Skin epidermis (tissue), 12 donors: Measurements from ENCODE around the gene ARHGEF7.

Source experiments
- H3K27ac ChIP-seq, 21 experiments: fragments of 200-600 bp; sonication (generic) in 11 of 21; one replicate each; pipeline ENCODE4 v1.5.0; 2020; ENCODE audit warnings: mild to moderate bottlenecking in 3 of 21, inconsistent platforms in 2 of 21, moderate library complexity in 2 of 21
- H3K4me3 ChIP-seq, 7 experiments: fragments of 200-600 bp; sonication (generic) in 2 of 7; one replicate each; pipeline ENCODE4 v1.5.0; 2020; ENCODE audit warnings: inconsistent platforms in 2 of 7, mild to moderate bottlenecking in 2 of 7, moderate library complexity in 1 of 7

ARHGEF7 gene

DNA sequence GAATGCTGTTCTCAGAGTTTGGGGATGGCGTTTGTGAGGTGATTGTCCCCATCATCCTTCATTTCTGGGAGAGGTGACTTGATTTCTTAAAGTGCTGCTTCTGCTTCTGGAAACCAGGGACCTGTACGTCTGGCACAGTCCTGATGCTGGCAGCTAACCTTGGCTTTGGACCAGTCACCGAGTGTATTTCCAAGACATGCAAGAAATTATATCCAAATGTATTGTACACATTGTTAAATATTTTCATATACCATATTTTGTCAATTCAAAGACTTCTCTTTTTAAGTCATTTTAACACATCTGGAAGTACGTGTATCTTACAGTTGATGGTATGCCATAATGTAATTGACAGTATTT lies 97.4 kb downstream of the ARHGEF7 start:
- no peak overlapping the region for H3K27ac ChIP-seq

GRCh38 chr13:111213964-111214726 lies 99.0 kb downstream of the ARHGEF7 start:
- H3K27ac ChIP-seq, result no peak overlapping the region
- no peak overlapping the region for H3K4me3 ChIP-seq

More for the DNA sequence above, 97.4 kb downstream of the ARHGEF7 start:
- H3K4me3 ChIP-seq, result no peak overlapping the region

DNA sequence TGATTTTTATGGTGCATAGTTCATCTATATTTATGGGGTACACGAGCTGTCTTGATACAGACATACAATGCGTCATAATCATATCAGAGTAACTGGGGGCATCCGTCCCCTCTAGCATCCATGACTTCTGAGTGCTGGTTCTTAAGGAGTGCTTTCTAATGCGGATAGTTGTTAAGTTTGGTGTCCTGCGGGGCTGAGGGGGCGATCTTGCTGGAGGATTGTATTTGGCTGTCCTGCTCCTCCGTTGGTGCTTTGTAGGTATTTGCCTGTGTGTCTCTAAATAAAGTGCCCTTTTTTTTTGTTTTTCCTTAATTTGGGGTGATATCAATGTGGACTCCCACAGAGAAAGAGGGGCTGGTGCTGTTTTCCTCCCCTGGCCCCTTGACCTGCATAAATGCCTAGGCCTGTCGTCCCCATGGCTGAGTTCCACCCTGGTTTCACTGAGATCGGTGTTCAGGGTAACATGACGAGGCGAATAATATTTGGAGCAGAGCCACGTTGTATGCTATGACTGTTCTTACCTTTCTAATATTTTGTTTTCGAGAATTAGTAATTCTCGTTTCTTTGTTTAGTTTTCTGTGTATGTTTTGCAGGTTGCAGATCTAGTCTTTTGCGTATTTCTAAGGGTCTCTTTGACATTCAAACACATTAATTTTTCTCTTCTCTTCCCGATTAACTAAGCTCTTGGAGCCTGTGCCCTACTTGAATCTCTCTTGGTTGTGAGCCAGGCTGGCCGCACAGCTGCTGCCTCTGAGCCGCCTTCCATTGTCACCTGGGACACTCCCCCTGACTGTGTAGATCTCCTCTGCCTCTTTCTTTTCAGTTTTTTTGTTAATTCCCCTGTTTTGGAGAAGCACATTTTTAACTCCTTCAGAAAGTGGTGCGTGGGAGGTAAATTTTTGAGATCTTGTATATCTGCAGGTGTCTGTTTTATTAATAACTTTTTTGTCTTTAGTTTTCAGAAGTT lies 100.3 kb downstream of the ARHGEF7 start:
- Histone ChIP-seq H3K4me3 (no peak overlapping the region), H3K27ac (no peak overlapping the region)

DNA sequence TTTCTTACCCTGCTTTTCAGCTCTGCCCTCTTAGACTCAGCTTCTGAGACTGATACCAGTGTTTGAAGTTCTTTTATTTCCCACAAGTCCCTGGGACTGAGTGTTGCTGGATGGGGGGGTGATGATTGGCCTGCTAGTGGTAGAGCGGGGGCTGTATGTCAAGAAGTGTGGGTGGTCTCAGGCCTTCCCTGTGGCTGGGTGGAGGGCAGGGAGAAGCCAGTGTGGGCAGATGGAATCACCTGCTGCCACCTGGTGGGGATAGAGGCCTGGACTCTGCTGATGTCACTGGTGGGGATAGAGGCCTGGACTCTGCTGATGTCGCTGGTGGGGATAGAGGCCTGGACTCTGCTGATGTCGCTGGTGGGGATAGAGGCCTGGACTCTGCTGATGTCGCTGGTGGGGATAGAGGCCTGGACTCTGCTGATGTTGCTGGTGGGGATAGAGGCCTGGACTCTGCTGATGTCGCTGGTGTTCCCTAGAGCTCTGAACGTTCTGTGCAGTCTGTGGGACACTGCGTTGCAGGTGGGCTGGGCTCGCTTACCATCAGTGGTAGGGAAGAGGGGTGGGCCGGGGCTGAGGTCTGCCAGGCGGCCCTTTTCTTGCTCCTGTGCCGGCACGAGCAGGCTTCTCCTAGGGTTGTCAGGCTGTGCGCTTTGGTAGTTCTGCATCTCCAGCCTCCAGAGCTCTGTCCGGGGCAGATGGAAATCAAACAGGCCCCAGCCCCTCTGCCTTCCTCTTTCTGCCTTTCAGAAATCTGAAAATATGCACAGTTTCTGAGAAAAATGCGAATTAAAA lies 101.3 kb downstream of the ARHGEF7 start:
- H3K27ac ChIP-seq, result peak overlapping the region in 1 of 21 experiments; percentile 48

DNA sequence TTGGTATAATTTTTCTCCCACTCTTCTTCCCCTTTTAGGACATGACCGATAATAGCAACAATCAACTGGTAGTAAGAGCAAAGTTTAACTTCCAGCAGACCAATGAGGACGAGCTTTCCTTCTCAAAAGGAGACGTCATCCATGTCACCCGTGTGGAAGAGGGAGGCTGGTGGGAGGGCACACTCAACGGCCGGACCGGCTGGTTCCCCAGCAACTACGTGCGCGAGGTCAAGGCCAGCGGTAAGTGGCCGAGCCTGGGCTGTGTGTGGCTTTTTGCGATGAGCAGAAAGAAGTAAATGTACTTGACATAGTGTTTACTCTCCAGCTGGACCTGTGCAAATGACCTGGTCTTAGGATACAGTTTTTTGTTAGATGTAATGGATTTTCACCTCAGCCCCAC lies 102.5 kb downstream of the ARHGEF7 start:
- Histone ChIP-seq H3K4me3 (no peak overlapping the region), H3K27ac (peak overlapping the region in 2 of 21 experiments; percentile 23 to 45)

More for the DNA sequence above, 101.3 kb downstream of the ARHGEF7 start:
- no peak overlapping the region for H3K4me3 ChIP-seq

DNA sequence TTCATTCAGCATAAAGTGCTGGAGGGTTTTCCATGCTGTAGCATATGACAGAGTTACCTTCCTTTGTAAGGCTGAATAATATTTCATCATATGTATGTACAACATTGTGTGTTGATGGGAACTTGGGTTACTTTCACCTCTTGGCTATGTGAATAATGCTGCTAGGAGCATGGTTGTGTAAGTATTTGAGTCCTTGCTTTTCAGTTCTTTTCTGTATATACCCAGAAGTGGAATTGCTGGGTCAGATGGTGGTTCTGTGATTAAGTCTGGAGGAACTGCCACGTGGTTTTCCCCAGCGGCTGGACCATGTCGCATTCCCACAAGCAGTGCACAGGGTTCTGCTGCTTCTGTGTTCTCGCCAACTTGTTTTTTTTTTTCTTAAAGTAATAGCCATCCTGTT lies 104.2 kb downstream of the ARHGEF7 start:
- H3K4me3 ChIP-seq, result no peak overlapping the region
- peak overlapping the region in 5 of 21 experiments; percentile 1 to 74 (median 32) for H3K27ac ChIP-seq

DNA sequence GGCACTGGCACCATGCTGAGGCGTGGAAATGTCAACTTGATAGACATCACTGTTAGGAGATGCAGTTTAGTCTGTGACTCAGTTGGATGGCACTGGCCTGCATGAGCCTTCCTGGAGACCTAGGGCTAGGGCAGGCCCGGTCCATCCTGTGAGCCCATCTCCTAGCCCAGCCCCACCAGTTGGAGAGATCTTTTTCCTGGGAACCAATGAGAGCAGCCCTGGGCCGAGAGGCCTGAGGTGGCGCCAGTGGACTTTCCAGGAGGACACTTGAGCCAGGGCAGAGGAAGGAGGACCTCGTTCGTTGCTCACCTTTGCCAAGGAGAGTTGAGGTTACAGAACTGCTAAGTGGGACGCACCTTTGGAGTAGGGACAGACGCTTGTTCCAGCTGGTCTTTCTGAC lies 104.8 kb downstream of the ARHGEF7 start:
- peak overlapping the region in 4 of 21 experiments; percentile 1 to 56 (median 40) for H3K27ac ChIP-seq
- no peak overlapping the region for H3K4me3 ChIP-seq

GRCh38 chr13:111225166-111225565 lies 110.1 kb downstream of the ARHGEF7 start:
- no peak overlapping the region for H3K27ac ChIP-seq
- no peak overlapping the region for H3K4me3 ChIP-seq

DNA sequence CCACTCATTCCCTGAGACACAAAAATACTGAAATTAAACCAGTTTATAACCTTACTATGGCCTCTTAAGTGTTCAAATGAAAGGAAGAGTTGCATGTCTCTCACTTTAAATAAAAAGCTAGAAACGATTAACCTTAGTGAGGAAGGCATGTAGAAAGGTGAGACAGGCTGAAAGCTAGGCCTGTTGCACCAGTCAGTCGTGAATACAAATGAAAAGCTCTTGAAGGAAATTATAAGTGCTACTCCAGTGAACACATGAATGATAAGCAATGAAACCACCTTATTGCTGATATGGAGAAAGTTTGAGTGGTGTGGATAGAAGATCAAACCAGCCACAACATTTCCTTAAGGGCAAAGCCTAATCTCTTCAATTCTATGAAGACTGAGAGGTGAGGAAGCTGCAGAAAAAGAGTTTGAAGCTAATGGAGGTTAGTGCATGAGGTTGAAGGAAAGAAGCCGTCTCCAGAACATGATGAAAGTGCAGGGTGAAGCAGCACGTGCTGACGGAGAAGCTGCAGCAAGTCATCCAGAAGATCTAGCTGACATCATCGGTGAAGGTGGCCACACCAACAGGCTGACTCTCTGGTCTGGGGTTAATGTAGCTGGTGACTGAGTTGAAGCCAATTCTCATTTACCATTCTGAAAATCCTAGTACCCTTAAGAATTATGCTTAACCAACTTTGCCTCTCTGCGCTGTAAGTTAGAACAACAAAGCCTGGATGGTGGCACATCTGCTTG lies 110.9 kb downstream of the ARHGEF7 start:
- Histone ChIP-seq H3K4me3 (no peak overlapping the region), H3K27ac (no peak overlapping the region)

DNA sequence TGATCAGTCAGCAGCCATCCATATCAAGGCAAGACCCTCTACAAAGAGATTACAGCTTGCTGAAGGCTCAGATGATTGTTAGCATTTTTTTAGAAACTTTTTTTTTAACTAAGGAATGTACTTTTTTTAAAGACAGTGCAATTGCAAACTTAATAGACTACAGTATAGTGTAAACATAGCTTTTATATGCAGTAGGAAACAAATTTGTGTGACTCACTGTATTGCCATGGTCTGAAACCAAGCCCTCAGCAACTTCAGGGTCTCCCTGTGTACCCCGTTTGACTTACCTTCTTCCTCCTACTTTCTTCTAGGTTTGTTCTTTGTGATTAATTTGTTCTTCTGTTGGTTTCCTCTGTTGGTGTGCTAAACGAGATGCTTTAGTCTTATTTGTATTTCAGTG lies 112.3 kb downstream of the ARHGEF7 start:
- Histone ChIP-seq H3K27ac (no peak overlapping the region), H3K4me3 (no peak overlapping the region)

DNA sequence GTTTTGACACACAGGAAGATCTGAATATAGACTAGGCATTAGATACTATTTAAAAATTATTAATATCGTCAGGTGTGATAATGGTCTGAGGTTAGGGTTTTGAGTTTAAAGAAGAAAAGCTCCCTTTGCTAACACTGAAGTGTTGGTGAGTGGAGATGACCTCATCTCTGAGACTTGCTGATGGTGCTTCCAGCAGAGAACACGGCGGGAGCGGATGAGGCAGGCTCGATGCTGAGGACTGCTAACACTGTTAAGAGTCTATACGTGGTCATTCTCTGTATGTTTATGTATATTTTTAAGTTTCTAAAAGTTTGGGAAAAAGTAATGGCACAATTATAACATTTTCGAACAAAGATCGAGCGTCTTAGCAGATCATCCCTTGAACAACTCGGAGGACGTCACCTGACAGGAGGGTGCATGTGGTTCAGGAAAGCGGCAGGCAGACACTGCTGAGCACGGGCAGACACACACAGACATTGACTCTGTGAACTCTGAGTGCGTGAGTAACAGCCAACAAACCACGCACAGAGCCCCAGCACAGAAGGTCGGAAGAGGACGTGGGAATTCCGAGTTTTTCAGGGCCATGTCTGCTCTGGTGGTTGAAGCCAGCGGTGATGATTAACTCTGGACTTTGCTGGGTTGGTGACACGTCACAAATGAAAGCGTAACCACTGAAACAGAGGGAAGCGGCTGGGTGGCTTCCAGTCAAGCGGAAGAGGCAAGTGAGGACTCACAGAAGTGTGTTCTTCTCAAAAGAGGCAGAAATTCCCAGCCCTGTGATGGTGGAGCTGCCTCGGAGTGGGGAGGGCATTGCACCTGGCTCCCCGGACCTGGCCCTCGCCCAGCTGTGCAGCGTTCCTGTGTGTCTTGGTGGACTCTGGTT lies 113.4 kb downstream of the ARHGEF7 start:
- Histone ChIP-seq H3K27ac (peak overlapping the region in 2 of 21 experiments; percentile 11 to 14), H3K4me3 (no peak overlapping the region)

- H3K4me3 ChIP-seq, result no peak overlapping the region
- no peak overlapping the region for H3K27ac ChIP-seq
These were observed 115.3 kb downstream of the ARHGEF7 start for GRCh38 chr13:111230385-111230930.

- Histone ChIP-seq H3K4me3 (no peak overlapping the region), H3K27ac (no peak overlapping the region)
These were observed 117.1 kb downstream of the ARHGEF7 start for GRCh38 chr13:111232191-111232590.

DNA sequence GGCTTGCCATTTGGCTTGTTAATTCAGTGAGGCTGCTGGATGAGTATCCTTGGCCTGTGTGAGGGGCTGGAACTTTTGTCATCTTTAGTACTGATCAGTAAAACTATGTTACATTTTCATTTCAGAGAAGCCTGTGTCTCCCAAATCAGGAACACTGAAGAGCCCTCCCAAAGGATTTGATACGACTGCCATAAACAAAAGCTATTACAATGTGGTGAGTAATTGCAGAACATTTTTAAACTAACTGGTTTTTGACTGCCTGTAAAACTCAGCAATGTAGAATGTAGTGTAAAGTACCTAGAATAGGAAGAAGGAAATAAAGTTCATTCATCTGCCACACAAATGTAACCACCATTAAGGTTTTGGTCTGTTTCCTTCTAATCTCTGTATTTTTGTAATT lies 118.0 kb downstream of the ARHGEF7 start:
- Histone ChIP-seq H3K4me3 (no peak overlapping the region), H3K27ac (peak overlapping the region in 1 of 21 experiments; percentile 14)

DNA sequence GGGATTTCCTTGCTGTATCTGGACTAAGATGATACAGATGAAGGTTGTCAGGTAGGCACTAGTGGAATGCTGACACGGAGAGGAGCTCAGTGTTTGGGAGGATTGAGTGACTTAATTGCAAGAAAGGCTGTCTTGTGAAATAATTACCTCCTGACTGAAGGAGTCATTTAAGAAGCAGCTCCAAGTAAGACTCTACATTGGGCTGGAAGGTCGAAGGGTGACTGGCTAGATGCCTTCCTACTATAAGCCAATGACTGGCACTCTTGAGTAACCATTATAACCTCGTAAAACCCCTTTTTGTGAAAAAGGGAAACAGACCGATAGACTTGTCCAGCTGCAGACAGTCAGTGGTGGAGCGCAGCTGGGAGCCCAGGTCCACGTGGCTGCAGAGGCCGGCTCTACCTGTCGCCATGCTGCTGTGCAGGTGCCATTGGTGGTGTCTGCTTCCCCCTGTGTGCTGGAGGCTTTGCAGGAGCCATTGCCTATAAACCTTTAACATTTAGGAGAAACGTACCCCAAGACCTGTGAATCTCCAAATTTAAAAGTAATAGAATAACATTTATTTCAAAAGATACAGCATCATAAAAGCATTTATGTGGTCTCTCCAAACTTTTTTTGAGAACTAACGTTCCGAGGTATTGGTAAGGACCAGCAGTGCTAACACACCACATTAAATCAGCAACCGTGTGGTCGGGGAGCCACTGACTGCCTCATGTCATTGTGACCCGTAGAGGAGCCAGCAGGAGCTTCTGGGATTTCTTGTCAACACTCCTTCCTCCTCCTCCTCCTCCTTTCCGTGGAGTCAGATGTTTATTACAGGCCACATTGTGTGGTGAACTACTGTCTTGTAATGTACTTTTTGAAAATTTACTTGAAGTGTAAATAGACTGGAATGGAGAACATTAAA lies 124.9 kb downstream of the ARHGEF7 start:
- H3K4me3 ChIP-seq, result no peak overlapping the region
- no peak overlapping the region for H3K27ac ChIP-seq

GRCh38 chr13:111241006-111241755 lies 126.1 kb downstream of the ARHGEF7 start:
- Histone ChIP-seq H3K4me3 (no peak overlapping the region), H3K27ac (no peak overlapping the region)
